Caco-2 (cell line): Measurements from ENCODE around the gene SYTL5. TPM values are rescaled to one million over a fixed set of nuclear protein-coding genes. Genes with fewer than 3 reads are reported as not detected.

Experiments
- BruUV-seq: library from RNA; stranded (reverse); fragments of 400-500 nt; replicated peaks from 2 replicates; lab custom pipeline; 2021; lab: Mats Ljungman, UMichigan
- CTCF ChIA-PET: fragments of 300-600 bp; sonication (Branson Sonifier 250); formaldehyde crosslinking; loops from one replicate; lab custom pipeline; 2022; ENCODE audit warnings: antibody characterized with exemption; lab: Charles Lee
- POLR2A ChIA-PET: fragments of 300-600 bp; sonication (Branson Sonifier 250); formaldehyde crosslinking; loops from one replicate; lab custom pipeline; 2022; ENCODE audit warnings: antibody characterized with exemption; lab: Charles Lee
- DNase-seq, 2 experiments: peaks; one replicate each; pipeline versions ENCODE4 v3.0.0 to v3.0.0-alpha.2; 2020 to 2022
- H3K27me3 ChIP-seq: replicated peaks from 2 replicates; pipeline ENCODE4 v1.6.0; 2011; ENCODE audit warnings: low read length; ENCODE audit not compliant: control insufficient read depth, insufficient read depth
- H3K36me3 ChIP-seq: 2 replicates; pipeline ENCODE4 v1.5.1; 2011; ENCODE audit warnings: low read length; ENCODE audit not compliant: control insufficient read depth, insufficient read depth
- H3K4me1 ChIP-seq: fragments of 250-450 bp; sonication (Bioruptor Pico); 2 replicates; pipeline ENCODE4 v1.5.1; 2020; ENCODE audit warnings: mild to moderate bottlenecking
- H3K4me3 ChIP-seq: 2 replicates; pipeline ENCODE4 v1.5.1; 2011; ENCODE audit warnings: low read depth, mild to moderate bottlenecking, control low read depth, low read length
- H3K9me3 ChIP-seq: fragments of 250-450 bp; sonication (Bioruptor Pico); 2 replicates; pipeline ENCODE4 v1.5.1; 2020; ENCODE audit warnings: mild to moderate bottlenecking, moderate library complexity
- H3K27ac Mint-ChIP-seq: one replicate; pipeline ENCODE4 v1.8.0; 2022; ENCODE audit warnings: mixed read lengths; ENCODE audit not compliant: unreplicated experiment
- H3K27me3 Mint-ChIP-seq: one replicate; pipeline ENCODE4 v1.8.0; 2022; ENCODE audit warnings: mixed read lengths; ENCODE audit not compliant: insufficient read depth, unreplicated experiment
- H3K36me3 Mint-ChIP-seq: one replicate; pipeline ENCODE4 v1.8.0; 2022; ENCODE audit warnings: mild to moderate bottlenecking, mixed read lengths; ENCODE audit not compliant: insufficient read depth, unreplicated experiment
- H3K4me1 Mint-ChIP-seq: one replicate; pipeline ENCODE4 v1.8.0; 2022; ENCODE audit warnings: low read depth, mixed read lengths; ENCODE audit not compliant: unreplicated experiment
- H3K4me3 Mint-ChIP-seq: one replicate; pipeline ENCODE4 v1.8.0; 2022; ENCODE audit warnings: mild to moderate bottlenecking, moderate library complexity, mixed read lengths; ENCODE audit not compliant: unreplicated experiment
- H3K9me3 Mint-ChIP-seq: one replicate; pipeline ENCODE4 v1.8.0; 2022; ENCODE audit warnings: mixed read lengths; ENCODE audit not compliant: unreplicated experiment
- CTCF ChIP-seq, 2 experiments: fragments of 200-600 bp in 1 of 2; IDR thresholded peaks; 1 replicate in 1 of 2; 2 replicates in 1 of 2; pipeline versions ENCODE4 v1.5.1 to v1.8.0; 2011 to 2022; ENCODE audit warnings: antibody characterized with exemption in 1 of 2, control low read depth in 1 of 2, inconsistent platforms in 1 of 2, low read depth in 1 of 2, low read length in 1 of 2, mild to moderate bottlenecking in 1 of 2, moderate library complexity in 1 of 2; ENCODE audit not compliant: insufficient read depth in 1 of 2, severe bottlenecking in 1 of 2, unreplicated experiment in 1 of 2
- intact Hi-C: fragments of 100-400 bp; cut with micrococcal nuclease; formaldehyde crosslinking; loops from one replicate; pipeline ENCODE4 v1.10.0; 2022; ENCODE audit not compliant: unreplicated experiment
- total RNA-seq: library from RNA; stranded (reverse); gene quantifications from 2 replicates; pipeline ENCODE4 v1.2.3, GENCODE V29; 2022

The SYTL5 gene
- total RNA-seq, 1 experiment from 2014 or later, result 8.9 TPM

GRCh38 chrX:38081909-38082308 lies 75.6 kb downstream of the SYTL5 start:
- POLR2A ChIA-PET, result no interaction called here
- Histone ChIP-seq H3K27me3 (no peaks in the 10 kb centered on the region), H3K4me3 (no peak overlapping the region), H3K9me3 (no peaks in the 10 kb centered on the region), H3K36me3 (no peaks in the 10 kb centered on the region), H3K4me1 (no peaks in the 10 kb centered on the region)
- H3K36me3 Mint-ChIP-seq, result no peaks in the 10 kb centered on the region
- no peaks in the 10 kb centered on the region for H3K4me1 Mint-ChIP-seq
- DNase-seq, result no peak
- BruUV-seq, result no TSS peak
- intact Hi-C loops, result no loop called here
- H3K4me3 Mint-ChIP-seq, result no peak overlapping the region
- no peaks in the 10 kb centered on the region for H3K27me3 Mint-ChIP-seq
- no peaks in the 10 kb centered on the region for H3K9me3 Mint-ChIP-seq
- no peak overlapping the region for H3K27ac Mint-ChIP-seq
- no peak for TF ChIP-seq CTCF (IDR thresholded peaks at IDR 0.05; ENCODE audit: insufficient read depth in 1 of 2, low read depth in 1 of 2, low read length in 1 of 2, severe bottlenecking in 1 of 2, unreplicated experiment in 1 of 2)
- CTCF ChIA-PET, result no interaction called here

- DNase-seq, result no peak
- no peaks in the 10 kb centered on the region for H3K4me1 ChIP-seq
- Mint-ChIP-seq H3K4me3 (no peak overlapping the region), H3K4me1 (no peaks in the 10 kb centered on the region), H3K27ac (no peak overlapping the region), H3K9me3 (no peaks in the 10 kb centered on the region), H3K27me3 (no peaks in the 10 kb centered on the region), H3K36me3 (no peaks in the 10 kb centered on the region)
- CTCF ChIA-PET, result no interaction called here
- no peak overlapping the region for H3K4me3 ChIP-seq
- POLR2A ChIA-PET, result no interaction called here
- BruUV-seq, result no TSS peak
- no peaks in the 10 kb centered on the region for H3K9me3 ChIP-seq
- no peaks in the 10 kb centered on the region for H3K27me3 ChIP-seq
- H3K36me3 ChIP-seq, result no peaks in the 10 kb centered on the region
- no peak for TF ChIP-seq CTCF (IDR thresholded peaks at IDR 0.05; ENCODE audit: insufficient read depth in 1 of 2, low read depth in 1 of 2, low read length in 1 of 2, severe bottlenecking in 1 of 2, unreplicated experiment in 1 of 2)
- intact Hi-C loops, result no loop called here
These were observed 76.0 kb downstream of the SYTL5 start for GRCh38 chrX:38082309-38082708.

- H3K4me1 Mint-ChIP-seq, result no peaks in the 10 kb centered on the region
- BruUV-seq, result no TSS peak
- no peaks in the 10 kb centered on the region for H3K27me3 Mint-ChIP-seq
- H3K36me3 ChIP-seq, result no peaks in the 10 kb centered on the region
- TF ChIP-seq CTCF (IDR thresholded peaks at IDR 0.05; ENCODE audit: insufficient read depth in 1 of 2, low read depth in 1 of 2, low read length in 1 of 2, severe bottlenecking in 1 of 2, unreplicated experiment in 1 of 2), result no peak
- intact Hi-C loops, result no loop called here
- ChIA-PET CTCF (no interaction called here), POLR2A (no interaction called here)
- H3K36me3 Mint-ChIP-seq, result no peaks in the 10 kb centered on the region
- H3K27me3 ChIP-seq, result no peaks in the 10 kb centered on the region
- no peak overlapping the region for H3K4me3 ChIP-seq
- H3K9me3 Mint-ChIP-seq, result no peaks in the 10 kb centered on the region
- no peak for DNase-seq
- no peak overlapping the region for H3K4me3 Mint-ChIP-seq
- H3K4me1 ChIP-seq, result no peaks in the 10 kb centered on the region
- no peaks in the 10 kb centered on the region for H3K9me3 ChIP-seq
- H3K27ac Mint-ChIP-seq, result no peak overlapping the region
These were observed 79.5 kb downstream of the SYTL5 start for GRCh38 chrX:38085813-38086212.
